HG02798 (cell line): Measurements from ENCODE around the gene NCF4.
A peak's percentile ranks its signal among the peaks of the same experiment; 100 is the strongest.

Experiments used
- ATAC-seq: cut with Tn5 transposase; IDR thresholded peaks from one replicate; pipeline ENCODE4 v1.9.1; 2021; ENCODE audit warnings: mild to moderate bottlenecking; ENCODE audit not compliant: unreplicated experiment, poor library complexity

The NCF4 gene

DNA sequence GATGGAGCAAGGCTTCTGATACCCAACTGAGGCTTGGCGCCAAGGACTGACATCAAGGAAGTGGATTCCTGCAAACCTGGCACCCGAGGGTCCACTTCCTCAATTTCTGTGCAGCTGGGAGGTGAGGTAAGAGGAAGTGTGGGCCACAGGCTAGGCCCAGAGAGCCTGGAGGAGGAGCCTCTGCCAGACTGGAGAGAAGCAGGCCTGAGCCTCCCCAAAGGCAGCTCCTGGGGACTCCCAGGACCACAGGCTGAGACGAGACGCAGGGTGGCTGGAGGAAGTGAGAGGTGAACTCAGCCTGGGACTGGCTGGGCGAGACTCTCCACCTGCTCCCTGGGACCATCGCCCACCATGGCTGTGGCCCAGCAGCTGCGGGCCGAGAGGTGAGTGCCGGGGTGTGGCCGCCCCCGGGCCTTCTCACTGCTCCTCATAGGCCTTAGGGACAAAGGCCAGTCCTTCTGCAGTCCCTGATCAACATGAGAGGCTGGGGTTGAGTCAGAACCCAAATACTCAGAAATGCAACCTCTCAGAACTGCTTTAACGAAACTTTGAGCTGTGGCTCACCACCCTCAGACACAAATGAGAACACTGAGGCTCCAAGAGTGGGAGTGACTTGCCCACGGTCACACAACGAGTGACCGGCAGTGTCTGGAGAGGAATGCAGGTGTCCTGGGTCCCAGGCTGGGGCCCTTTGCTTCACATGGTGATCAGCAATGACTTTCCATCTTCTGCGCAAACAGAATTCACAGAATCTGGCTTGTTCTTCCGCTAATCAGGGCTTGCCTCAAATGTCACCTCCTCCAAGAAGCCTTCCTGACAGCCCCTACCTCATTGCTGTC lies at the start of gene NCF4:
Gene NCF4, plus strand, starts transcription at position 186 of the 839 bp plus-strand sequence. Its CDS starts 166 bp downstream, at position 352.
- ATAC-seq: peak; percentile 68

DNA sequence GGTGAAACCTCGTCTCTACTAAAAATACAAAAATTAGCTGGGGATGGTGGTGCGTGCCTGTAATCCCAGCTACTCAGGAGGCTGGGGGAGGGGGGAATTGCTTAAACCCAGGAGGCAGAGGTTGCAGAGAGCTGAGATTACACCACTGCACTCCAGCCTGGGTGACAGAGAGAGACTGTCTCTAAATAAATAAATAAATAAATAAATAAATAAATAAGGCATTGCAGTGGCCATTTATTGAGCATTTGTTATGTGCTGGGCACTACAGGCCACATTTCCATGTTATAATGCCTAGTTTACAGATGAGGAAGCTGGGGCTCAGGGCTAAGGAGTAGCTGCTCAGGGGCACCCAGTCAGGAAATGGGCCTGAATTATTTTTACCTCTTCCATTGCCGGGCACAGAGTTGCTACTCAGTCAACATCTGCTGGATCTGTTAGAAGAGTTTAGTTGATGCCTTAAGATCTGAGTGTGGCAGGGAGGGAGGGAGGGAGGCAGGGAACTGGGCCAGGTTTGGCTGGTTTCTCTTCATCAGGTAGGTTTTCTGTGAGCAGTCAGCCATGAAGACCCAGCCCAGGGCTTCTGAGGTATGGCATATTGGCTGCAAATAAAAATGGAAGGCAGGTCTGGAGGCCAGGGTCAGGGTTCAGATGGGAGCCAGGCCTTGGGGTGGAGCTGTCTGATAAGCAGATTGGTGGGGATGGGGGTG lies 49.6 kb upstream of the NCF4 start:
- no peak for ATAC-seq

DNA sequence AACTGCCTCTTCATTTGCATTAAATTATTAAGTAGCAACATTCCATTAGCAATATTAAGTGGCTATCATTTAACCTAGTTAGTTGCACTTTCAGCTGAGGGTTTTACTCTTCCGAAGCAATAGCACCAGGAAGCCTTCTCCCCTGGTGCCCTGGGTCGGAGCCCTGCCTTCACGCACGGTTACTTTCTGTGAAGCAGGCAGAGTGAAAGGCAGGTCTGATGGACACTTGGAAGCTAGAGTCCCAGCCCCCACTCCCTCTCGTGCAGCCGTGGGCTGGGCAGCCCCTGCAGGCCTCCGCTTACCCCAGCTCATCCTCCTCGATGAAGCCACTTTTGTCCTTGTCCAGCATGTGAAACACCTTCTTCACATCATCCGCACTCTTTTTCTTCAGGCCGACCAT lies 46.0 kb upstream of the NCF4 start:
- ATAC-seq: no peak

DNA sequence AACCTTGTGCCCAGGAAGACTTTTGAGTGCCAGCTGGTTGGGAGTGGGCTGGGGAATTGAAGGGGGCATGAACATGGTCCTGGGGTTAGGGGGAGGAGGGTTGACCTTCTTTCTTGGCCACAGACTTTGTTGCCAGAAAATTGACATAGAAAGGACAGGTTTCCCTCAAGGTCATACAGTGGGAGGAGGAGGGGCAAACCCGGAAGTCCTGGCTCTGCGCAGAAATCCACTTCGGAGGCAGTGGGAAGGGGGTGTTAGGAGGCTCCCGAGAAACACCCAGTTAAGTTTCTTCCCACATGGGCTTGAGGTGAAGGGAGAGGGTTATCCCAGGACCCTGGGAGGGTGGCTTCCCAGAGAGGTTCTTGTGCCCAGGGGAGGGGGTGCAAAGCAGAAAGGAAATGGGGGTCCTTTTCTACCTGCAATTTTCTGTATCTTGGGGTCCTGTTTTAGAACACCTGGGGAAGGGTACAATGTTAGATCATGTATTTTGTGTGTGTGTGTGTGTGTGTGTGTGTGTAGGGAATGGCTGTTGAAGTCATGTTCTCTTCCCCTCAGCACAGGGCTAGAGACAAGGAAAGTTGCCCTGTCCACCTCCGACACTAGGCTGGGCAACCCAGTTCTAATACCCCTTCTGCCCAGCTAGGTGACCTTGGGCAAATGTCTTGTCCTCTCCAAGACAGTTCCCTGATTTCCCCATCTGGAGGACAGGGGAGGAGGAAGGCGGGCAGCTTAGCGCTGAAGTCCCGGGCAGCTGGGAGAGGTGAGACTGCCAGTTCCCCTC lies 45.1 kb upstream of the NCF4 start:
- ATAC-seq: no peak

DNA sequence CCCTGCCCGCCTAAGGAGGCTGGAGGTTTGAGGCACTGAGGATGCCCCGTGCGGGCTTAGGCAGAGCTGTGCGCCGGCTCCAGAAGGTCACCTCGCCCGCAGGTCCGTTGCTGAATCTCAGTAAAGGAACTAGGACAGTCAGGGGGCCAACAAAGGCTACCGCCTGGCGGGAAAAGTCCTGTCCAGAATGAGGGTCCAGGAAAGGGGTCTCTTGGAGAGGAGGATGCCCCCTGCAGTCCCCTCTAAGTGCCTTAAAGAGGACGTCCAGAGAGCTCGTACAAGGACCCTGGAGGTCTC lies 44.5 kb upstream of the NCF4 start:
- ATAC-seq: no peak

DNA sequence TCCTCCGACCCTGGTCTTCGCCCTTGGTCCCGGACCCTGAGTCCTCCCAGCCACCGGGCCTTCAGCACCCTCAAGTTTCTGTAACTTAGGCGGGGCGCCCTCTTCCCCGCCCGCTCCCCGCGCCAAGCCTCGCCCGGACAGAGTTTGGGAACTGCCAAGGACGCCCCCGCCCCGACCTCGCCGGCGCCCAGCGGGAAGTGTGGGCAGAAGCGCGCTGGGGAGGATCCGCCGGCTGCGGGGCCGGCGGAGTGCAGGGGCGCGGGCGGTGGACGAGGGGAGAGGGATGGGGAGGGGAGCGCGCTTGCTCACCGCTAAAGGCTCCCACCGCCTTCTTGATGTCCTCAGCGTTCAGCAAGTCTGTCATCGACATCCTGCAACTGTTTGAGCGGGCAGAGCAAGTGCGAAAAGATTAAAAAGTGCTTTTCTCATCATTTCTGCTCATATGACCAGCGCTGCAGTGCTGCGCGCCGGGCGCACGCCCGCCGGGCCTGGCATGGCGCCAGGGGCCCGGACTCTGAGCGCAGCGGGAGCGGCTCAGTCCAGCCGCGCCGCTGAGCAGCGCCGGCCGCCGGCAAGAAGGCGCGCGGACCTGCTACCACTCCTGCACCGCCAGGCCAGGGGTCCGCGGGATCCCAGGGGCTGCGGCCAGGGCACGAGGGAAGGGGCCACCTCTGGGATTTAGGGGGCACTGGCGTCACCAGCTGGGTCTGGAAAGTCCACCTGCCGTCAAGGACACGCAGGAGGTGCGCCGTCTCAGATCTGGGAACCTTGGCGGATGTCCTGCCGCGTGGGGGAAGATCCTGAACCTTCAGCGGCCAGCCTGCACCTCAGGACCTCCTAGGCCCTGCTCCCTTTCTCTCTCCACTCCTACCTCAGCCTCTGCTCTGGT lies 43.9 kb upstream of the NCF4 start, which contains the start of gene PVALB:
Gene PVALB, minus strand, starts transcription at position 400 of the 889 bp plus-strand sequence. Its CDS starts 30 bp downstream, at position 370.
- ATAC-seq: no peak

DNA sequence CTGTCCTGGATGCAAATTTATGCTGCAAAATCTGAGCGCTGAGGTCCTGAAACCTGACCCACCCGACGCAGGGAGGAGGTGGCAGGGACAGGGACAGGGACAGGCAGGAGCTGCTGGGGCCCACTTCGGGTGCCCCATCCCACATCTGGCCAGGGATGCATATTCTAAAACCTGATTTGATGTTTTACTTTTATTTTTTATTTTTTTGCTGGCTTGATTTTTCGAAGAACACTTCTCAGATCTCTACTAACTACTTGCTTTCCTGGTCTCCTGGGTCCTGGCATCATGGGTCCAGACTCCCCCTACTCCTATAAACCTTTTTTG lies 43.3 kb upstream of the NCF4 start:
- no peak for ATAC-seq

DNA sequence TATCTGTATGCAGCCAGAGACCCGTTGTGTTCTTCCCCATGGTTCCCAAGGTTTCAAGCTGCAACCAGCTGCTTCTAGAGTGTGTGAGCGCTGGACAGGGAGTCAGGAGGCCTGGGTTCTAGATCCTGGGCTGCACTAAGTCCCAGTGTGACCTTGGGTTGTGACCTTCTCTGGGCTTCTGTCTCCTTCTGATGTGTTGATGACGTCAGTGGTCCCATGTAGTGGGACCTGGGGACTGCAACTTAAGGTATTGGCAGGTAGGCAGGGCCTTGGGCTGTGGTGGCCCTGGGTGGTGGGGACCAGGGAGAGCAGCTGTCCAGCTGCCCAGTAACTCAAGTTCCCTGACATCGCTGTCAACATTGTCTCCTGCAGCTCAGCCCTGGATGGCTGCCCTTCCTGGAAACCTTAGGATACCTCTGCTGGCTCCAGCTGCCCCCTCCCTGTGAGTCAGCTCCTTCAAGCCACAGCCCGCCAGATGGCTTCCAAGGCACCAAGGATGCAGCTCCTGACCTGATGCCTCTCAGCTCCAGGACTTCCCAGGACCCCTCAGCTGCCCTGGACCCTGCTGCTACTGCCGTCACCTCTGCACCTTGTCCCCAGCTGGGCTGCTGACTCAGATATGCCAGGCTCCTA lies 42.7 kb upstream of the NCF4 start:
- no peak for ATAC-seq

DNA sequence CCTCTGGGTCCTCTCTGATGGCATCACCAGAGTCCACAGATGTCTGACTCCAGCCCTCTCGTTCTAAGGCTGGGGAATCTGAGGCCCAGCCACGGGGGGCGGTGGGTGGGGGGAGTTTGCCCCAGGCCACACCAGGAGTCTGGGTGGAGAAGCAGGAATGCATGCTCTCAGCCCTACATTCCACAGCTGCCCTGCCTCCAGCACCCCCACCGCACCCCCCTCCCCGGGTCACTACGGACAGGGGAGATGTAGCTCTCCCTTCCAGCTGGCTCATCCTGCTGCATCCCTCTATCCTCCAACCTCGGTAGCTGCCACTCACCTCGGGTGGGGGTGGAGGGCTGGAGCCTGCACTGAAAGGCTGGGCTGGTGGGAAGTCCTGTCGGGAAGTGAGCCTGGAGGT lies 41.7 kb upstream of the NCF4 start:
- ATAC-seq: no peak

DNA sequence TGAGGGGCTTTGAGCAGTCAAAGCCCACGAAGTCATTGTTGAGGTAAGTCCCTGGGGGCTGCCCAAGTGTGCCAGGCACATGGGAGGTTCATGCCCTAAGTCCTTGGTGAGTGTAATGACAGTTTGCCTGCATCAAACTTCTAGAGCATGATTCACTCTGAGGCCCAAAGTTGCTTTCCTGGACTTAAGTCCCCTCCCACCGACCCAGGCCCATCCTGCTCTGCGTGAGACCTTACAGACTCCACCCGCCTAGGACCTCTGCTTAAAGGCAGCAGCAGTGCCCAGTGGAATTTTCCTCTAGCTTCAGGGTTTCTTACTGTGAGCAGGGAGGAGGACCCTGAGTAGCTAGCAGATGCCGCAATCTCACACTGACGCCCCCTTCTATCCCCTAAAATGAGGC lies 38.2 kb upstream of the NCF4 start:
- no peak for ATAC-seq

DNA sequence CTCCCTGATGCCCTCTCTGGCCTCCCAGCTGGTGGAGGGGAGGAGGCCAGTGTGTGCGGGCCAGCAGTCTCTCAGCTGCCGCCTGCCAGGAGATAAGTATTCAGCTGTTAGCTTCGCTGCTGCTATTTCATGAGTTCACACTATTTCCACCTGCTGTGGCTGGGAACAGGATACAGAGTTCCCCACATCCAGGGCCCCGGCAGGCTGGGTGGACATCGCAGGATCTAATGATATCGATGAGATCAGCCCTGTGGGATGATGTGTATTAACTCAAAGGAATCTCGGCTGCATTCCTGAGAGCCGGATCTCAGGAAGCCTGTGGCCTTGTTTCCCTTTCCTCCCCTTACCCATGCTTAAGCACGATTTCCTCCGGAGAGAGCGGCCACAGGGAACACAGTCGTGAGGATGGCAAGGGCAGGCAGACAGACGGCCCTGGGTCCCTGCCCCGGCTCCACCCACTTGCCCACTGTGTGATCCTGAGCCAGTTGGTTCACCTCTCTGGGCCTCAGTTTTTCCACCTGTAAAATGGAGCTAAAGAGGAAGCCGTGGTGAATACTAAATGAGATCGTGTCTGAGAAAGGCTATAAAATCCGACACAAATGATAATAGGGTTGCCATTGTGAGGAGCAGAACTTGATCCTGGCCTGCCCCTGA lies 37.5 kb upstream of the NCF4 start:
- no peak for ATAC-seq

DNA sequence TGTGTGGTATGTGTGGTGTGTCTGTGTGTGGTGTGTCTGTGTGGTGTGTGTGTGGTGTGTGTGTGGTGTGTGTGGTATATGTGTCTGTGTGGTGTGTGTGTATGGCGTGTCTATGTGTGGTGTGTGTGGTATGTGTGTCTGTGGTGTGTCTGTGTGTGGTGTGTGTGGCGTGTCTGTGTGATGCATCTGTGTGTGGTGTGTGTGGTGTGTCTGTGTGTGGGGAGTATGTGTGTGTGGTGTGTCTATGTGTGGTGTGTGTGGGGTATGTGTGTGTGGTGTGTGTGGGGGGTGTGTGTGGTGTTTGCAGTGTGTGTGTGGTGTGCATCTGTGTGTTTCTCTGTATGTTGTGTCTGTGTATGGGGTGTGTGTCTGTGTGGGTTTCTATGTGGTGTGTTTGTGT lies 36.2 kb upstream of the NCF4 start:
- no peak for ATAC-seq

DNA sequence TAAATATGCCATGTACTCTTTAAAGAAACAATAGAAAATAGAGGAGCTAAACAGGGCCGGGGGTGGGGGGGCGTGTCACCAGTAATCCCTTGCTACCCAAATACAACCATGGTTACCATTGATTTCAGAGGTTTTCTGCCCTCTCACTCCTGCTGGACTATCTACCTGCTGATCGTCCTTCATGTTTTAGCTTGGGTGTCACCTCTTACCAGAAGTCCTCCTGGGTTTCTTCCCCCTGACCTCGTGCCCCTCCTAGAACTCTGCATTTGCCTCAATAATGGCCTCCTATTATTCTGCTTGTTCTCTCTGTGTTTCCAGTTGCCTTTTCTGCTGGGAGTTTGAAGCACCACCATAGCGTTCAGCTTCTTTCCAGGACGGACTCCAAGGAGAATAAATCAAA lies 34.5 kb upstream of the NCF4 start:
- no peak for ATAC-seq

DNA sequence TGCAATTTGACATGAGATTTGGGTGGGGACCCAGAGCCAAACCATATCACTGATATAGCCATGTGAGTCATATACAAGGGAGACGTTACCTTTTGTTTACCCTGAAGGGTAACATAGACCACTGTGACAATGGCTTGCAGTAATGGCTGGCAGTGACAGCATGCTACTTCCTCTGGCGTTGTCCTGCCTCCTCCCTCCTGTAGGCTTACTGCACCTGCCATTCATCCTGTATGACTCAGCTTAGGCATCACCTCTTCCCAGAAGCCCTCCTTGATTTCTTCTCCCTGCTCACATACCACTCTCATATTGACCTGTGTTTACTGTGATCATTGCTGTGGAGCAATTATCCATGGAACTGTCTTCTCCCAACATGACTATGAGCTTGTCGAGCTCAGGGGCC lies 32.0 kb upstream of the NCF4 start:
- no peak for ATAC-seq

DNA sequence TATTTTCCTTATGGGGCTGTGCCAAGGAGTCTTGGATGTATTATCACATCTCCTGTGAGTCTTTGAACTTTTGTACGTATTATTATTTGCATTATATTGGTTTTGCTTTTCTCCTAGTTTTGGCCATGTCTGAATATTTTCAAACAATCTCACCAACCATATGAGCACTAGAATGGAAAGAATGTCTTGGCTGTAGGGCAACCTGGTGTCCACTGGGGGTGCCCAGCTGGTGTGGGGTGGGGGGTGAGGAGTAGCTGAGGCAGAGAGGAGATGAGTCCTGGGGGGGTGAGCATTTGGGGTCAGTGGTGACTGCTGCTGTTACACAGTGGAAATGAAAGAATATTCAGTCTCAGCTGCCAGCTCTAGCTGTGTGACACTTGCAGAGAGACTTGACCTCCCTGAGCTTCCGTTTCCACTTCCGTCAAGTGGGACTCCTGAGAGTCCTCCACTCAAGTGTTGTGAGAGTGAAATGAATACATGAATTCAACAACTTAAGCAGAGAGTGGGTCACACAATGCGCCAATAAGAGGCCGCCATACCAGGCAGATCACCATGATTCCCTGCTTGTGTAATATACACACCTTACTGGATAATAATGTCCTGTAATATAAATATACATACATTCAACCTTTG lies 31.3 kb upstream of the NCF4 start:
- ATAC-seq: no peak

DNA sequence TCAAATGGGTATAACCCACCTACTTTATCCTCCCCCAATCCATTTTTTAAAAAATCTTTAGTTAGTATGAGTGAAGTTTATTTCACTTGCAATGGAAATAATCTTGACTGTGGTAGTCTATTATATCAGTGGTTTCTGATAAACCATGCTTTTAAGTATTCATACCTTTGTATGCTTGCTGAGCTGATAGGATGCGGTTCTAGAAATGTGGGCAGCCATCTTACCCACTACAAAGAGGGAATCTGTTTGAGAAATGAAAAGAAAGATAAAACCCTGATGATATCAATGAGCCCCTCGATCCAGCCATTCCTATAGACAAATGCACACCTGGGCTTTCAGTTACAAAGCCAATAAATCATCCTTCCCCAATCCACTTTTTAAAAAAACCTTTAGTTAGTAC lies 30.2 kb upstream of the NCF4 start:
- no peak for ATAC-seq

DNA sequence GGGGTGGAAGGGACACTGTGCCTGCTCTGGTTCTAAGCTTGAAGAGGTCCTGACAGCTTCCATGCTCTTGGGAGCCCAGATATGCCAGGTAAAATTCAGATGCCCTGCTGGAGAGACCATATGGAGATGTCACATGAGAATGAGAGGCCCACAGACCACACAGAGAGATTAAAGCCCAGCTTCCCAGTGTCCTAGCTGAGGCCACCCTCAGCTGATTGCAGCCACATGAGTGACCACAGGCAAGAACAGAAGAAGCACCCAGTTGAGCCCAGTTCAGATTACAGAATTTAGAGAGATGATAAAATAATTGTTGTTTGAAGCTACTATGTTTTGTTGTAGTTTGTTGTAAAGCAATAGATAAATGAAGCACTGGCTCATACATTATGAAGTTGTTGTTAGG lies 29.6 kb upstream of the NCF4 start:
- ATAC-seq: no peak

DNA sequence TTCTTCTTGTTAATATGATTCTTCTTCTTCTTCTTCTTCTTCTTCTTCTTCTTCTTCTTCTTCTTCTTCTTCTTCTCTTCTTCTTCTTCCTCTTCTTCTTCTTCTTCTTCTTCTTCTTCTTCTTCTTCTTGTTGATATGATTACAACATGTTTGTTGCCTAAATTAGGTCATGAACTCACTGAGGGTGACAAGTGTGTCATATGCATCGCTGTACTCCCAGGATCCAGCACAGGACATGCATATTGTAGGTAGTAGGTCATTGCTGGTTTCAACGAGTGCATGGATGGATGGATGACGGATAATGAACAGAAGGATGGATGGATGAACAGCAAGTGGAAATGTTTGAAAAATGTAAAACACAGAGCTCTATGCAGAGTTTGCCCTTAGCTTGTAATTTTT lies 29.1 kb upstream of the NCF4 start:
- no peak for ATAC-seq

DNA sequence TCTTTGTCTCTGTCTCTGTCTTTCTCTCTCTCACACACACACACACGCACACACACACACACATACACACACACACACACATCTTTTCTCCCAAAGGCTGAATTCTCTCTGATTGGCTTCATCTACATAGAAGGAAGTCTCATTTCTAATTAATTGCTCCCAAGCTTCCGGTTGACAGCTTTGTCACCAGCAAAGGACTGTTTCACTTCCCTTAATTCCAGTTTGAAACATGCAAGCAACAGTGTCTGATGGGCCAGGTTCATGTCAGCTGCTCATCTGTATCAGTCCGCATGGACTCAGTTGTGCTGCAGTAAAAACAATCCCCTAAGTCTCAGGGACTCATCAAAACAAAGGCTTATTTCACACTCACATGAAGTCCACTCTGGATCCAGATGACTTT lies 27.7 kb upstream of the NCF4 start:
- ATAC-seq: no peak
